A673 (cell line): ENCODE results near the gene CD74. TPM values are rescaled to one million over a fixed set of nuclear protein-coding genes. Genes with fewer than 3 reads are reported as not detected.

Experiments
- BruUV-seq: library from RNA; stranded (reverse); fragments of 400-500 nt; replicated peaks from 2 replicates; lab custom pipeline; 2021; lab: Mats Ljungman, UMichigan
- CTCF ChIA-PET: fragments of 300-600 bp; sonication (Branson Sonifier 250); formaldehyde crosslinking; loops from one replicate; lab custom pipeline; 2022; ENCODE audit warnings: antibody characterized with exemption; lab: Charles Lee
- POLR2A ChIA-PET: fragments of 300-600 bp; sonication (Branson Sonifier 250); formaldehyde crosslinking; loops from one replicate; lab custom pipeline; 2022; ENCODE audit warnings: antibody characterized with exemption; ENCODE audit not compliant: low non-redundant PET; lab: Charles Lee
- DNase-seq: peaks from one replicate; pipeline ENCODE4 v3.0.0-alpha.2; 2015; ENCODE audit warnings: low spot score
- H3K27ac ChIP-seq: fragments of 200-600 bp; sonication (generic); 2 replicates; pipeline ENCODE4 v1.5.1; 2016; ENCODE audit warnings: mixed run types, low read depth, mild to moderate bottlenecking, mixed read lengths, antibody characterized with exemption, low read length; ENCODE audit not compliant: poor library complexity, severe bottlenecking
- H3K27me3 ChIP-seq: fragments of 200-600 bp; sonication (generic); replicated peaks from 2 replicates; pipeline ENCODE4 v1.6.1; 2017; ENCODE audit warnings: mixed run types, low read depth, mild to moderate bottlenecking, mixed read lengths, antibody characterized with exemption, low read length; ENCODE audit not compliant: insufficient read depth, poor library complexity
- H3K36me3 ChIP-seq: fragments of 200-600 bp; sonication (generic); 2 replicates; pipeline ENCODE4 v1.6.1; 2016; ENCODE audit warnings: mixed run types, mild to moderate bottlenecking, mixed read lengths, antibody characterized with exemption, low read length; ENCODE audit not compliant: insufficient read depth, poor library complexity, severe bottlenecking
- H3K4me1 ChIP-seq: fragments of 200-600 bp; sonication (generic); 2 replicates; pipeline ENCODE4 v1.6.1; 2017; ENCODE audit warnings: mixed run types, mild to moderate bottlenecking, mixed read lengths, antibody characterized with exemption, low read length; ENCODE audit not compliant: insufficient read depth, poor library complexity, severe bottlenecking
- H3K4me3 ChIP-seq: fragments of 200-600 bp; sonication (generic); 2 replicates; pipeline ENCODE4 v1.5.1; 2016; ENCODE audit warnings: low read depth, mixed run types, mild to moderate bottlenecking, mixed read lengths, low read length; ENCODE audit not compliant: poor library complexity, severe bottlenecking
- H3K9me3 ChIP-seq: fragments of 200-600 bp; sonication (generic); 2 replicates; pipeline ENCODE4 v1.6.1; 2016; ENCODE audit warnings: mixed run types, low read depth, mild to moderate bottlenecking, mixed read lengths, antibody characterized with exemption, low read length; ENCODE audit not compliant: poor library complexity, severe bottlenecking
- EZH2 ChIP-seq: fragments of 200-600 bp; sonication (generic); IDR thresholded peaks from 2 replicates; pipeline ENCODE4 v1.6.1; 2017; ENCODE audit warnings: borderline replicate concordance, low read depth, mild to moderate bottlenecking, mixed read lengths, antibody characterized with exemption, low read length; ENCODE audit not compliant: poor library complexity, severe bottlenecking
- intact Hi-C: fragments of 100-400 bp; cut with micrococcal nuclease; formaldehyde crosslinking; loops from one replicate; pipeline ENCODE4 v1.10.0; 2022; ENCODE audit not compliant: unreplicated experiment
- total RNA-seq: library from RNA; stranded (reverse); gene quantifications from 2 replicates; pipeline ENCODE4 v1.2.3, GENCODE V29; 2021
- TF ChIP-seq, protein P1 (sequence below): fragments of 300-800, 200-600 bp; sonication (generic); conservative IDR thresholded peaks from 2 replicates; pipeline ENCODE4 v1.5.1; 2017; ENCODE audit warnings: low read depth, mild to moderate bottlenecking, antibody characterized with exemption, low read length, moderate library complexity, mixed read lengths

Gene CD74
- total RNA-seq, 1 experiment from 2014 or later = not detected

DNA sequence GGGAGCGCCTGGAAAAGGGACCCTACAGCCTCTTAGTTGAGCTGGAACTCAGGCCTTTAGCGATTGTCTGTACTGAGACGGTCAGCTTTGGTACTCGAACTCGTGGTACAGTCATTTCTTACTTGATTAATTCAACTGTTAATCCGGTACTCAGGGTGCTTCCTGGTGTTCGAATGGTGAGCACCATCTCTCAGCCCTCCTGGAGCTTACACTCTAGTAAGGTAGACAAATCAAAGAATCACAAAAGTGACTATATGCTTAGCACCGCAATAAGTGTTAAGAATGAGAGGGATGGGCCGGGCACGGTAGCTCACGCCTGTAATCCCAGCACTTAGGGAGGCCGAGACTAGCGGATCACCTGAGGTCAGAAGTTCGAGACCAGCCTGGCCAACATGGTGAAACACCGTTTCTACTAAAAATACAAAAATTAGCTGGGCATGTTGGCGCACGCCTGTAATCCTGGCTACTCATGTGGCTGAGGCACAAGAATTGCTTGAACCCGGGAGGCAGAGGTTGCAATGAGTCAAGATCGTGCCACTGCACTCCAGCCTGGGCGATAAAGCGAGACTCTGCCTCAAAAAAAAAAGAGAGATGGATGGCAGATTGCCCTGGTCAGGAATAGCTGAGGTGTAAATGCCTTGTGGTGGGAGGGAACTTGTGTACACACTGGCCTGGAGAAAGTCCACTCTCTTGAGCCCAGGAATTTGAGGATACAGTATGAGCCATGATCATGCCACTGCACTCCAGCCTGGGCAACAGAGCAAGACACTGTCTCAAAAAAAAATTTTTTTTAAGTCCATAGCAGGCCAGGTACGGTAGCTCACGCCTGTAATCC is 54.2 kb downstream of the CD74 start:
- H3K36me3 ChIP-seq = peaks cover 24% of the 10 kb centered on the region
- no peak for TF ChIP-seq EZH2
- TF ChIP-seq, protein P1, sequence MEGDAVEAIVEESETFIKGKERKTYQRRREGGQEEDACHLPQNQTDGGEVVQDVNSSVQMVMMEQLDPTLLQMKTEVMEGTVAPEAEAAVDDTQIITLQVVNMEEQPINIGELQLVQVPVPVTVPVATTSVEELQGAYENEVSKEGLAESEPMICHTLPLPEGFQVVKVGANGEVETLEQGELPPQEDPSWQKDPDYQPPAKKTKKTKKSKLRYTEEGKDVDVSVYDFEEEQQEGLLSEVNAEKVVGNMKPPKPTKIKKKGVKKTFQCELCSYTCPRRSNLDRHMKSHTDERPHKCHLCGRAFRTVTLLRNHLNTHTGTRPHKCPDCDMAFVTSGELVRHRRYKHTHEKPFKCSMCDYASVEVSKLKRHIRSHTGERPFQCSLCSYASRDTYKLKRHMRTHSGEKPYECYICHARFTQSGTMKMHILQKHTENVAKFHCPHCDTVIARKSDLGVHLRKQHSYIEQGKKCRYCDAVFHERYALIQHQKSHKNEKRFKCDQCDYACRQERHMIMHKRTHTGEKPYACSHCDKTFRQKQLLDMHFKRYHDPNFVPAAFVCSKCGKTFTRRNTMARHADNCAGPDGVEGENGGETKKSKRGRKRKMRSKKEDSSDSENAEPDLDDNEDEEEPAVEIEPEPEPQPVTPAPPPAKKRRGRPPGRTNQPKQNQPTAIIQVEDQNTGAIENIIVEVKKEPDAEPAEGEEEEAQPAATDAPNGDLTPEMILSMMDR = no peak
- H3K9me3 ChIP-seq = no peaks in the 10 kb centered on the region
- ChIA-PET POLR2A (interaction anchor here (0.6 kb wide), 1 partner anchor 198 kb away, joined by 7 read pairs; no protein-coding TSS in a partner anchor), CTCF (no interaction called here)
- peaks cover 8% of the 10 kb centered on the region for H3K4me1 ChIP-seq
- H3K4me3 ChIP-seq = peak overlapping the region; percentile 98
- peak; percentile 43 for DNase-seq
- intact Hi-C loops = loop anchor here (5.0 kb wide), 1 partner anchor 216 kb away; no protein-coding TSS in a partner anchor
- no peaks in the 10 kb centered on the region for H3K27me3 ChIP-seq
- peak overlapping the region; percentile 87 for H3K27ac ChIP-seq
- BruUV-seq = TSS peak; percentile 39

DNA sequence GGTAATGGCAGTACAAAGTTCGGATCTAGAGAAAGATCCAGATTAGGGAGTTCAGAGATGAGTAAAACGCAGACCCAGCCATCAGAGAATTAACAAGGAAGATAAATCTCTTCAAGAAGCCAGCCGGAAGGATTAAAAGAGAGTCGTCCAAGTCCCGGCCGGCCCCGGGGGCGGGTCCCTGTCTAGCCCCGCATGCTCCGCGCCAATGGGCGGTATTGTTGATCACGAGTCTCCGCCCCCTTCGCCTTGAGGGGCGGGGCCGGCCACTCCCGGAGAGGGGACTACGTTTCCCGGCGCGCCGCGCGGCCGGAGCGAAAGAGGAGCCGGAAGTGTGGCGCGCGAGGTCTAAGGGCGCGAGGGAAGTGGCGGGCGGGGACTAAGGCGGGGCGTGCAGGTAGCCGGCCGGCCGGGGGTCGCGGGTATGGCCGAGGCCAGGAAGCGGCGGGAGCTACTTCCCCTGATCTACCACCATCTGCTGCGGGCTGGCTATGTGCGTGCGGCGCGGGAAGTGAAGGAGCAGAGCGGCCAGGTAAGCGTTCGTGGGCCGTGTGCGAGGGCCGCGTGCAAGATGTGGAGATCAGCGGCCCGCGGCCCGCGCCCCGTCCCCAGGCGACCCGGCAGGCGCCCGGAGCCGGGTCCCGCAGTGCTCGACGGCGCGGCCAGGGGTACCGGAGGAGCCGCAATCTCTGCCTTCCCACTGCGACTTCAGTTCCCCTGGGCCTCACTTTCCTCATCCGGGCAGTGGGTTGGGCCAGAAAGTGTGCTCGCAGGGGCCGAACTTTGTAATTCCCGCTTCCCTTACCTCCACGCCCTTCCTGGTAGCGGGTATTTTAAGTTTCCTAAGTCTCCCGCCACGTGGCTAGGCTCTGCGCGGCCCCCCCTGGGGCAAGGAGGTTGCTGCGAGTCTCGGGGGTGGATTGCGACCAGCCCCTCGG is 55.1 kb downstream of the CD74 start, which contains the start of gene TCOF1:
Gene TCOF1 (plus strand): TSS at position 372 of the 935 bp plus-strand sequence. CDS start 50 bp downstream, at position 422.
- Histone ChIP-seq H3K4me3 (peak within 1 kb of the TSS; percentile 98), H3K4me1 (peaks cover 8% of the 10 kb centered on the region), H3K27ac (peak within 1 kb of the TSS; percentile 87), H3K9me3 (no peaks in the 10 kb centered on the region), H3K27me3 (no peaks in the 10 kb centered on the region), H3K36me3 (peaks cover 17% of the 10 kb centered on the region)
- no TSS peak for BruUV-seq
- TF ChIP-seq, protein P1 = no peak
- POLR2A ChIA-PET = no interaction called here
- DNase-seq = peak; percentile 98
- CTCF ChIA-PET = no interaction called here
- intact Hi-C loops = loop anchor here (5.0 kb wide), 1 partner anchor 215 kb away; no protein-coding TSS in a partner anchor

GRCh38 chr5:150356575-150357294 is 56.0 kb downstream of the CD74 start:
- intact Hi-C loops = loop anchor here (5.0 kb wide), 1 partner anchor 214 kb away; no protein-coding TSS in a partner anchor
- peak overlapping the region; percentile 3 for H3K27ac ChIP-seq
- peaks cover 8% of the 10 kb centered on the region for H3K4me1 ChIP-seq
- CTCF ChIA-PET = no interaction called here
- H3K36me3 ChIP-seq = peaks cover 10% of the 10 kb centered on the region
- TF ChIP-seq EZH2 = no peak
- TF ChIP-seq, protein P1 = no peak
- no TSS peak for BruUV-seq
- H3K9me3 ChIP-seq = no peaks in the 10 kb centered on the region
- POLR2A ChIA-PET = no interaction called here
- H3K27me3 ChIP-seq = no peaks in the 10 kb centered on the region
- no peak for DNase-seq
- H3K4me3 ChIP-seq = peak overlapping the region; percentile 98
